ENCODE data around the gene NEU3. TPM values are rescaled to one million over a fixed set of nuclear protein-coding genes. Genes with fewer than 3 reads are reported as not detected.

Gene NEU3
- polyA plus RNA-seq, 1 experiment, result 7.5 TPM

DNA sequence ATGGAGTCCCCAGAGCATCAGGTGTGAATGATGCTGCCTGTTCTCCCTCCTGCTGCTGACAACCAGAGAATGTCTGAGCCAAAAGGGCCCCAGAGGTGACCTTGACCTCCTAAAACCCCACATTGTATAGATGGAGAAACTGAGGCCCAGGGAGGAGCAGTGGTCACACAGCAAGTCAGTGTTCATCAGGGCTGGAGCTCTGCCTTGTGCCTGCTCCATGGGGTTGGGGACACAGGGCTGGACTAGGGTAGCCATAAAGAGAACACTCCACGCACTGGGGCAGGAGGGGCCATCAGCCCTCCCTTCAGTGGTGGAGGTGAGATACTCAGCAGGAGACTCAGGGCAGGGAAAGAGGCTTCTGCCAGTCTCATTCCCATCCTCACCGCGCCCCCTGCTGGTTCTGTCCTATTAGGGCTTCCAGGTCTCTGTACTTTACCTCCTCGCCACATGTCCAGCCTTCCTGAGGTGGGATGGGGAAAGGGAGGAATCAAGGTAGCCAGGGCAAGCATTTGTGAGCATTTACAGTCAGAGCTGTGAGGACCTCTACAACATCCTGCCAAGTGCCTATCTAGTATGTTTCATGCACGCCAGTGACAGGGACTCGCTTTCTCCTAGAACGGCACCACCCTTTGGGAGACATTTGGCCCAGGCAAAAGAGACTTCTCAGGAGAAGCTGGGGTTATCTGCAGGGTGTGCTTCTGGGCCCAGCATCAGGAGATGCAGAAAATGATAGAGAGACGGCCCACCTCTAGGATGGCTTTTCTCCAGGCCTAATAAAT, 43.2 kb downstream of the NEU3 start:
- POLR2A ChIA-PET, result no interaction called here
- Histone ChIP-seq H3K27me3 (ENCODE audit: control insufficient read depth, insufficient read depth, low read length) (no peaks in the 10 kb centered on the region; the same call in 1 of the 2 replicates), H3K4me3 (ENCODE audit: low read depth, low read length) (no peak overlapping the region), H3K36me3 (ENCODE audit: control insufficient read depth, insufficient read depth, low read length) (no peaks in the 10 kb centered on the region)
- TF ChIP-seq, protein P1, sequence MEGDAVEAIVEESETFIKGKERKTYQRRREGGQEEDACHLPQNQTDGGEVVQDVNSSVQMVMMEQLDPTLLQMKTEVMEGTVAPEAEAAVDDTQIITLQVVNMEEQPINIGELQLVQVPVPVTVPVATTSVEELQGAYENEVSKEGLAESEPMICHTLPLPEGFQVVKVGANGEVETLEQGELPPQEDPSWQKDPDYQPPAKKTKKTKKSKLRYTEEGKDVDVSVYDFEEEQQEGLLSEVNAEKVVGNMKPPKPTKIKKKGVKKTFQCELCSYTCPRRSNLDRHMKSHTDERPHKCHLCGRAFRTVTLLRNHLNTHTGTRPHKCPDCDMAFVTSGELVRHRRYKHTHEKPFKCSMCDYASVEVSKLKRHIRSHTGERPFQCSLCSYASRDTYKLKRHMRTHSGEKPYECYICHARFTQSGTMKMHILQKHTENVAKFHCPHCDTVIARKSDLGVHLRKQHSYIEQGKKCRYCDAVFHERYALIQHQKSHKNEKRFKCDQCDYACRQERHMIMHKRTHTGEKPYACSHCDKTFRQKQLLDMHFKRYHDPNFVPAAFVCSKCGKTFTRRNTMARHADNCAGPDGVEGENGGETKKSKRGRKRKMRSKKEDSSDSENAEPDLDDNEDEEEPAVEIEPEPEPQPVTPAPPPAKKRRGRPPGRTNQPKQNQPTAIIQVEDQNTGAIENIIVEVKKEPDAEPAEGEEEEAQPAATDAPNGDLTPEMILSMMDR (IDR thresholded peaks at IDR 0.05; ENCODE audit: insufficient read depth, low read depth, low read length), result peak; percentile 86
- CTCF ChIA-PET, result interaction anchor here (0.6 to 8.1 kb wide), 24 partner anchors 10 to 219 kb away, joined by 3 to 107 read pairs (median 4); partner anchors contain the start of genes SPCS2 and XRRA1
- DNase-seq (ENCODE audit: low read depth), result no peak

DNA sequence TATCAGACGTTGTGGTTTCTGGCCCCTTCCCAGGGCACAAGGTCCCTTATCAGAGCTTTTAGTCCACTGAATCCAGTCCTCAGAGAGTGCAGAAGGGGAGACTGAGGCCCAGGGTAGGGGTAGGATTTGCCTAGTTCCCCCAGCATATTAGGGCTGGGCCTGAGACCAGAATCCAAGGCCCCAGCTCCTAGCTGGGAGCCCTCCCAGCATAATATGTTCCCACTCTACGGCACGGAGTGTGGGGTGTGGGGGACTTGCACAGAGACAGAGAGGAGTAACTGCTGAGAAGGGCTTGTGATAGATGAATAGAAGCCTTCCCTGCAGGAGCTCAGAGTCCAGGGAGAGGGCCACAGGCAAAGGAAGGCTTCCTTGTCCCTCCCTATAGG, 43.8 kb downstream of the NEU3 start:
- no peak for DNase-seq (ENCODE audit: low read depth)
- TF ChIP-seq, protein P1 (IDR thresholded peaks at IDR 0.05; ENCODE audit: insufficient read depth, low read depth, low read length), result no peak
- Histone ChIP-seq H3K36me3 (ENCODE audit: control insufficient read depth, insufficient read depth, low read length) (no peaks in the 10 kb centered on the region), H3K27me3 (ENCODE audit: control insufficient read depth, insufficient read depth, low read length) (no peaks in the 10 kb centered on the region; the same call in 1 of the 2 replicates), H3K4me3 (ENCODE audit: low read depth, low read length) (no peak overlapping the region)
- ChIA-PET POLR2A (no interaction called here), CTCF (interaction anchor here (0.6 to 8.1 kb wide), 17 partner anchors 10 to 219 kb away, joined by 3 to 107 read pairs (median 5); partner anchors contain the start of genes SPCS2 and XRRA1)

DNA sequence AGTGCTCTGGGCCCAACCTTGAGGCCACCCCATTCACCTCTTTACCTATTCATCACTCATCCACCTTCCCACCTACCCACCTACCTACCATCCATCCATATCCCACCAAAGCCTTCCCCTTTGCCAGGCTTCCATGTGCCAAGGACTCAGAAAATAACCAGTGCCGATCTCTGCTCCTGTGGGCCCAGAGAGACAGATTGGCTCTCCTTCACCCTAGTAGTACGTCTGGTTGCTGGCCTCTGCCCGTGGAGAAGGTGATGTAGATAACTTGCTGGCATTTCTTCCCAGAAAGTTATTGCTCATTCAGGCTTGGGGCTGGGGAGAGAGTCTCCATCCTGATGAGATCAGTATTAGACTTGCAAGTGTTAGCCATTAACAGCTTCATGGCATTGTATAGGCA, 45.2 kb downstream of the NEU3 start:
- TF ChIP-seq, protein P1 (IDR thresholded peaks at IDR 0.05; ENCODE audit: insufficient read depth, low read depth, low read length), result no peak
- Histone ChIP-seq H3K36me3 (ENCODE audit: control insufficient read depth, insufficient read depth, low read length) (no peaks in the 10 kb centered on the region), H3K27me3 (ENCODE audit: control insufficient read depth, insufficient read depth, low read length) (no peaks in the 10 kb centered on the region; the same call in 1 of the 2 replicates), H3K4me3 (ENCODE audit: low read depth, low read length) (no peak overlapping the region)
- ChIA-PET POLR2A (no interaction called here), CTCF (interaction anchor here (3.7 to 8.1 kb wide), 2 partner anchors 12 to 101 kb away, joined by 69 to 107 read pairs; no protein-coding TSS in a partner anchor)
- DNase-seq (ENCODE audit: low read depth), result no peak

DNA sequence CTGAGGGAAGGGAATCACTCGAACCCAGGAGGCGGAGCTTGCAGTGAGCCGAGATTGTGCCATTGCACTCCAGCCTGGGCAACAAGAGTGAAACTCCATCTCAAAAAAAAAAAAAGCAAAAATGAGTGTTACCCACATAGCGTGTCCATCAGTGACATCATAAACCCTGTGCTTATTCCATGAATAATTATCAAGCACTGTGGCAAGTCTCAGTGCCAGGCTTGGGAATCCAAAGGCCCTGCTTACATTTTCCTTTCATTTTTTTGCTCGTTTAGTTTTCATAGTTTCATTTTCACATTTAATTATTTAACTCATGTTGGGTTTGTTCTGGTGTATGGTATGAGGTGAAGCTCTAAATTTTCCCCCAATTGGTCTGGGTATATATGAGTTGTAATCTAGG, 46.5 kb downstream of the NEU3 start:
- no peak overlapping the region for H3K4me3 ChIP-seq (ENCODE audit: low read depth, low read length)
- no peaks in the 10 kb centered on the region for H3K36me3 ChIP-seq (ENCODE audit: control insufficient read depth, insufficient read depth, low read length)
- no peak for DNase-seq (ENCODE audit: low read depth)
- ChIA-PET POLR2A (no interaction called here), CTCF (interaction anchor here (1.0 to 8.1 kb wide), 4 partner anchors 11 to 103 kb away, joined by 3 to 107 read pairs (median 6); no protein-coding TSS in a partner anchor)
- H3K27me3 ChIP-seq (ENCODE audit: control insufficient read depth, insufficient read depth, low read length), result no peaks in the 10 kb centered on the region; the same call in 1 of the 2 replicates
- TF ChIP-seq, protein P1 (IDR thresholded peaks at IDR 0.05; ENCODE audit: insufficient read depth, low read depth, low read length), result no peak

DNA sequence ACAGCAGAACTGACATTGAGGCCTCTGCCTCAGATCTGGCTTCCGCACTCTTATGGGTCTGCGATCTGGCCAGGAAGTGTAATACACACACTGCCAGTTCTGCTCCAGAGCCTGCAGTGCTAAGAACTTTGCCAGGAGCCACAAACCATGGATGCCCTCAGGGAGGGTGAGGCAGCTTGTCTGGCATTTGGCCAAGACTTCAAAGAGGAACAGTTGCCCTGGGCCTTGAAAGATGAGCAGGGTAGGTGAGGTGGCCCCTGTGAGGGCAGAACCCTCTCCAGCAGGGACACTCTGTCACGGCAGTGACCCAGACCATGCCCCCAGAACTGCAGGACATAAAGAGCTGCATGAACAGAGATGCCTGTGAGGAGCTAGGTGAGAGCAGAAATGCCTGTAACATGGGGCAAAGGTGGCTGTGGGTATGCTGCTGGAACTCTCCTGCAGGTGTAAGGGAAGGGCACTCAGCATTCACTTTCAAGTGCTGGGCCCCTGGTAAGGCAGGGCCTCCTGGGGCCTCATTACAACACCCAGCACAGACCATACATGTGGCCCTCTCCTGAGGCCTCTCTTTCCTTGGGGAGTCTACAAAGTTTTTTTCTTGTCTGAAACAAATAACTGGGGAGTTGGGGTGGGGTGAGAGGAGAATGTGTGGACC, 47.3 kb downstream of the NEU3 start:
- no peak for DNase-seq (ENCODE audit: low read depth)
- Histone ChIP-seq H3K27me3 (ENCODE audit: control insufficient read depth, insufficient read depth, low read length) (no peaks in the 10 kb centered on the region; the same call in 1 of the 2 replicates), H3K36me3 (ENCODE audit: control insufficient read depth, insufficient read depth, low read length) (no peaks in the 10 kb centered on the region), H3K4me3 (ENCODE audit: low read depth, low read length) (no peak overlapping the region)
- ChIA-PET CTCF (interaction anchor here (1.0 to 8.1 kb wide), 6 partner anchors 10 to 213 kb away, joined by 3 to 107 read pairs (median 4); no protein-coding TSS in a partner anchor), POLR2A (no interaction called here)
- TF ChIP-seq, protein P1 (IDR thresholded peaks at IDR 0.05; ENCODE audit: insufficient read depth, low read depth, low read length), result no peak
